Keratinocyte (primary cell): ENCODE results near the gene RNF157.

Experiments used
- EZH2 ChIP-seq: IDR thresholded peaks from one replicate; pipeline ENCODE4 v1.6.1; 2012; ENCODE audit warnings: inconsistent platforms, mild to moderate bottlenecking, low read length, moderate library complexity
- TF ChIP-seq, protein P1 (sequence below), 3 experiments: IDR thresholded peaks in 1 of 3; conservative IDR thresholded peaks in 1 of 3; optimal IDR thresholded peaks in 1 of 3; 2 replicates in 2 of 3; 3 replicates in 1 of 3; pipeline versions ENCODE3 to v1.5.1; 2011; ENCODE audit warnings: low read length in 3 of 3, mild to moderate bottlenecking in 3 of 3, moderate library complexity in 2 of 3, control low read depth in 1 of 3, inconsistent platforms in 1 of 3; ENCODE audit not compliant: insufficient read depth in 2 of 3; ENCODE audit errors: extremely low read depth in 1 of 3

DNA sequence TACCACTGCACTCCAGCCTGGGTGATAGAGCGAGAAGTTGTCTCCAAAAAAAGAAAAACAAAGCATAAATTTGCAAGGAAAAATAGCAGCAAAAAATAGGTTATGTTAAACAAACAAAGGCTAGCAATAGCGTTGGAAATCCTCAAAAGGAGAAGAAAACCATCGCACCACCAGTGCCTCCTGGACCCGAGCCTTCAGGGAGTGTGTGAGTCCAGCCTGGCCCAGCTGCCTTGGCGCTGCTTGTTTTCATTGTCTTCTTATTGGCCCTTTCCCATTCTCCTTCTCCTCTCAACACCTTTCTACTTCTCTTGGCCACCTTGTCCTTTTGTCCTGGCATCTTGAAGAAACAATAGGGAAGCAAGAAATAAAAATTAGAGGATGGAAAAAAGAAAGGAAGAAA is 20.4 kb upstream of the RNF157 start:
- TF ChIP-seq, protein P1, sequence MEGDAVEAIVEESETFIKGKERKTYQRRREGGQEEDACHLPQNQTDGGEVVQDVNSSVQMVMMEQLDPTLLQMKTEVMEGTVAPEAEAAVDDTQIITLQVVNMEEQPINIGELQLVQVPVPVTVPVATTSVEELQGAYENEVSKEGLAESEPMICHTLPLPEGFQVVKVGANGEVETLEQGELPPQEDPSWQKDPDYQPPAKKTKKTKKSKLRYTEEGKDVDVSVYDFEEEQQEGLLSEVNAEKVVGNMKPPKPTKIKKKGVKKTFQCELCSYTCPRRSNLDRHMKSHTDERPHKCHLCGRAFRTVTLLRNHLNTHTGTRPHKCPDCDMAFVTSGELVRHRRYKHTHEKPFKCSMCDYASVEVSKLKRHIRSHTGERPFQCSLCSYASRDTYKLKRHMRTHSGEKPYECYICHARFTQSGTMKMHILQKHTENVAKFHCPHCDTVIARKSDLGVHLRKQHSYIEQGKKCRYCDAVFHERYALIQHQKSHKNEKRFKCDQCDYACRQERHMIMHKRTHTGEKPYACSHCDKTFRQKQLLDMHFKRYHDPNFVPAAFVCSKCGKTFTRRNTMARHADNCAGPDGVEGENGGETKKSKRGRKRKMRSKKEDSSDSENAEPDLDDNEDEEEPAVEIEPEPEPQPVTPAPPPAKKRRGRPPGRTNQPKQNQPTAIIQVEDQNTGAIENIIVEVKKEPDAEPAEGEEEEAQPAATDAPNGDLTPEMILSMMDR (optimal IDR thresholded peaks at IDR 0.05 in 1 of 3, IDR thresholded peaks at IDR 0.05 in 1 of 3, conservative IDR thresholded peaks at IDR 0.05 in 1 of 3; ENCODE audit: extremely low read depth in 1 of 3, insufficient read depth in 2 of 3, low read length in 3 of 3): no peak
- no peak for TF ChIP-seq EZH2
